NCI-H2171 (cell line): ENCODE results near the gene MYO15A.
"Not testable (repeated sequence)": the region's sequence is repeated elsewhere in the genome, so short reads cannot be mapped to it uniquely, and the experiment has no call there.

Experiments
- DNase-seq: peaks from one replicate; lab custom pipeline; 2025; lab: John Stamatoyannopoulos, UW

MYO15A gene

DNA sequence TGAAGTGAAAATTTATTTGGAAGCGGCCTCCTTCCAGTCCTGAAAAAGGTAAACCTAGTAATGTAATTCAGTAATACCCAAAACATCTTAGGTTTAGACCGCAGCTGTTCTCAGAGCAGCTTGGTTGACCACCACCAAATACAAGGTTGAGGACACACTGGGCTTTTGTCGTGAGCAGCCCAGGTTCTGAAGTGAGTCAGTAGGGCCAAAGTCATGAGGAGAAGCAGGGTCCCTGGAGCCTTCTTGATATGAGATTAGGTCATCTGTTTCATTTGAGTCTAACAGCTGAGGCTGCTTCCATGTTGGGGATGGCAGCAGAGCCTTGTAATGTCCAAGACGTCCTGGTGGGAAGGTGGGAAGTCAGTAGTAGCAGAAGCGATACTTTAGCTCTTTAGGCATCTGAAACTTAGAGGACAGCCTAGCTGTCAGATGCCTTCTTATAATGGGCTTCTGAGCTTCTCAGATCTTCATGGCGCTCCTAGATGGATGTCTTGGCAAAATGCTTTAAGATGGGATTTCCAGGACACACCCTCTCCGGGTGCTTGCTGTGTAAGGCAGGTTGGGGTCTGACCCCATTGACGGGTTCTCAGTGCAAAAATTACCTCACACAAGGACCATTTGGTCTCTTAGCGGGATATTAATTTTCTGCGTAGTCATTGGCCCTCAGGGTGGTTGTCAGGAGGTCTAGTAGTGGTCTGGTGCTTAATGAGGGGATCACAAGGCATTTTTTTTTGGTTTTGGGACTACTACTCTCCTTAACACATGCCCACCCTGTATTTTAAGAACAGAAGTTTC, 77.5 kb downstream of the MYO15A start:
- DNase-seq = no peak

DNA sequence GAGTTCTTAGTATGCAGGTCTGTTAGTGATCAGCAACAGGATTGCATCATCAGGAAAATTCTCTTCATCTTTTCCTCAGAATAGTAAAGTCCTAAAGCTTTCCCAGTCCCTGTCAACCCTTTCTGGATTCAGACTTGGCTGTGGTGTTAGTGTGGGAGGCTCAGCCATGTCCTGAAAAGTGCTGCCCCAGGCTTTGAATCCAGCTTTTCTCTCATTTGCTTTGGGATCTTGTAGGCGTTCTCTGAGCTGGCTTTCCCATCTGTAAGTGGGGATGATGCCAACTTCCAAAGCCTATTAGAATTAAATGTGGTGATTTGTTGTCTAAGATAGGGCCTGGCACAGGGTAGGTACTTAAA, 78.0 kb downstream of the MYO15A start:
- DNase-seq = no peak

- DNase-seq = no peak
Measured at GRCh38 chr17:18187226-18187625, 78.7 kb downstream of the MYO15A start.

- no peak for DNase-seq
Measured at GRCh38 chr17:18187821-18188761, 79.5 kb downstream of the MYO15A start.

DNA sequence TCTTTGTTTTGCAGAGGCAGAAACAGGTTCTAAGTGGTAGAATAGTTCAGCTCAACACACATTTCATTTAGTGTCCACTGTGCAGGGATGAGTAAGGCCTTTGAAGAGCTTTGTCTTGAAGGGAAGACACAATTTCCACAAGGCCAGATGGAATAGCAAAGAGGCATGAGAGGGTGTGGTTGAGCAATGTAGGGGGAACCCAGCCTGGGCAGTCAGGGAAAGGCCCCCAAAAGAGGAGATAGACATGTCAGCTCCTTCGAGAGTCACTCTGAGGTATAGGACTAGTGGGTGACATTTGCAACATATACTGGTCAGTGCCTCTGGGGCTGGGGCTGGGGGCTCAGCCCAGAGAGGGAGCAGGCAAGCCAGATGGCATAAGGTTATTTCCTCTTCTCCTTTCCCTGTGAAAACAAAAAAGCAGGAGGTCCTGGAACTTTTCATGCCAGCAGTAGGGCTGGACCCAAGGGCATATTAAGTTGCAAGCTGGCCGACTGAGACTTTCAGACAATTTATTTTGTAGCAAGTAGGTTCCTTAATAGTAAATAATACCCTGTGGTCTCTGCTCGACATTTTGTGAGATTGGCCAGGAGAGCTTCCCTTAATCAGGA, 82.2 kb downstream of the MYO15A start:
- no peak for DNase-seq

GRCh38 chr17:18191236-18191667, 82.7 kb downstream of the MYO15A start:
- DNase-seq = no peak

GRCh38 chr17:18191967-18192366, 83.4 kb downstream of the MYO15A start:
- no peak for DNase-seq

DNA sequence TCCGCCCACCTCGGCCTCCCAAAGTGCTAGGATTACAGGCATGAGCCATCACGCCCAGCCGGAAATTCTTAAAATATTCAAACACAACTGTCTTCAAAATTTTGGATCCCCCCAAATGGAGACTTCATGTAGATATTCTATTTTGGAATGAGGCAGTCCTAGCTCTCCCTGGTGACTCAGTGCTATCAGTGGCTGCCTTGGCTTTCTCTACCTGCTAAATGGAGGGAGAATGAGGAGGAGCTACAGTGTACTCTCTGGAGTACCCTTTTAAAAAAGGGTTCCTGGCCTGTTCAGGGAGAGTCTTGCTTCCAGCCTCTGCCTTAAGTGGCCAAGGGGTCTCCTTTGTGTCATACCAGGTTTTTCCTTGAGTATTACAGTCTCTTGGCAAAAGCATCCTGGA, 85.8 kb downstream of the MYO15A start:
- no peak for DNase-seq

DNA sequence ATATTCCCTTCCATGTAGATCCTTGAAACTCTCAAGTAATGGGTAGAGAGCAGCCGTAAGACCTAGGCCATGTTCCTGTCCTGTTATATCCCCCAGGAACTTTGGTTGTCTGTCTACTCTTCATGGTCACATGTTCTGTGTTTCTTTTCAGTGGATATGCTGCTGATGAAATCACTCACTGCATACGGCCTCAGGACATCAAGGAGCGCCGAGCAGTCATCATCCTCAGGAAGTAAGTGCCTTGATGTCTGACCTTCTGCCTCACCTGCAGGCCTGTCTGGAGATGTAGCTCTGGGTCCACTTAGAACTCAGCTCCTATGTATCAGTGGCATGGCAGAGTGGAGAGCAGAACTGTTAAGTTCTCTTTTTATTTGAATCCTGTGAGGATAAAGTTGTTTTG, 86.2 kb downstream of the MYO15A start:
- DNase-seq = no peak

DNA sequence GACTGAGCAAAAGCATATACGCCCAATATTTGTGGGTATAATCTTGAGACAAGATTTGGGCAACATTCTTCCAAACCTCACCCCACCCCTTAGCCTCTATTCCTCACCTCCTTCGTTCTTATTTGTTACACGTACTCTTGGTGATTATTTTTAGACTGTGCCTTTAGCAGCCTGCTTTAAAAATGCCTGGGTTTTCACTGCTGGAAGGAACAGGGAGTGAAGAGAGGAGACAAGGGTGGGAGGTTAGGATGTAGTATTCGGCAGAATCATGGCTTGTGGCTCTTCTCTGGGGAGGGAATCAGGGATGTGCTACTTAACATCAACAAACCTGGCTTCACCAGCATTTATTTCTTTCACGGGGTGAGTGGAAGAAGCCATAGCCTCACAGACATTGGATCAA, 86.7 kb downstream of the MYO15A start:
- DNase-seq = no peak

- no peak for DNase-seq
Measured at GRCh38 chr17:18197535-18198194, 89.1 kb downstream of the MYO15A start.

DNA sequence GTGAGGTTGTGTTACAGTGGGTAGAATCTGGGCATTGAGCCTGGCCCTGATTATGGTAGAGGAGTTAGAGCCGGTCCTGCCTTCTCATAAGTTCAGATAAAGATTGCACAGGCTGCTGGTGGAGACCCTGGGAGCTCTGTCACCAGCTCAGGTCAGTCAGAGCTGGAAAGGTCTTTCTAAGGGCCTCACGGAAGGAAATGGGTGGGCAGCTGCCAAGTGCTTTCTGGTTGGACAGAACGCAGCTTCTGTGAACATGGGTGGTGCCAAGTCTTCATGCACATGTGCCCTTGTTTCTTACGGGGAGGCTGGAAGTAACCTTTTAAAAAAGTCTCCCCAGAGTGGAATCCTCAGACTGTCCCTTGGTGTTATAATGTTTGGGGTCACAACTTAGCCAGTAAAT, 90.0 kb downstream of the MYO15A start:
- no peak for DNase-seq

DNA sequence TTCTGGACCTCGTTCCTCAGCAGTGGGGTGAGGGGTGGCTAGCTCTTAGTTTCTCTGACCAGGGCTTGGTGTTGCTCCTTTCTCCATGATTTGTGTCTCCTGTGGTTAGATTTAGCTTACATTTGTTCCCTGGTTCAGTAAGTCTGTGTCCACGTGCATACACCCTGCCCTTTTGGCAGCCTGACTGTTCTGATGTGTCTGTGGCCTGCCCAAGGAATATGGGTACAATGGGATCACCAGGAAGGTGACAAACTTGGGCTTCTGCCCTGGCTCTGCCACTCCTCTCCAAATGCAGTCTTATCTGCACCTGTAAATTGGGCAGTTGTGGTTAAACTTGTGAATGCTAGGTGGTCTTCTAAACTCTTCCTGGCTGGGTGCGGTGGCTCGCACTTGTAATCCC, 92.6 kb downstream of the MYO15A start:
- no peak for DNase-seq

DNA sequence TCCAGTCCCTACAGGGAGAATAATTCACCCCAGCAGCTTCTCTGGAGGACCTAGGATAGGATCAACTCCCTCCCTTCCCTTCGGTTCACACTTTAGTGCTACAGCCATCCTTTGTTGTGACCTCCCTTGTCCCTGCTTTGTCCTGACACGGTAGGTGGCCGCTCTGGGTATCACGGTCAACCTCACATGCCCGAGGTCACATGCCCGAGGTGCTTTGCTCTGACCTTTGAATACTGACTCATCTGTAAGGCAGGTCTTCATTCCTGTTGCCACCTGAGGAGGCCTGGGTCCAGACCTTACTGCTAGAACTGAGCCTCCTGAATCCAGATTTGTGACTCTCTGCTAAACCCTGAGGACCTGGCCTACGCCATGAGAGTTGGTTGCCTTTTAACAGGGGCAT, 94.8 kb downstream of the MYO15A start:
- no peak for DNase-seq

GRCh38 chr17:18205861-18206260, 97.3 kb downstream of the MYO15A start:
- no peak for DNase-seq

GRCh38 chr17:18206962-18207361, 98.4 kb downstream of the MYO15A start:
- no peak for DNase-seq

DNA sequence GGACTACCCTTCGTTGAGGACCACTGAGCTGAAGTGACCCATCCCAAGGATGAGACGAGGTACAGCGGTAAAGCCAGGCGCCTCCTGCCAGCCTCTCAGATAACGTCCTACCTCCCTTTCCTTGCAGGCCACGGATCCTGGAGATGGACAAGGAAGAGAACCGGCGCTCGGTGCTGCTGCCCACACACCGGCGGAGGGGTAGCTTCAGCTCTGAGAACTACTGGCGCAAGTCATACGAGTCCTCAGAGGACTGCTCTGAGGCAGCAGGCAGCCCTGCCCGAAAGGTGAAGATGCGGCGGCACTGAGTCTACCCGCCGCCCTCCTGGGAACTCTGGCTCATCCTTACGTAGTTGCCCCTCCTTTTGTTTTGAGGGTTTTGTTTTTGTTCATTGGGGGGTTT, 99.5 kb downstream of the MYO15A start:
- DNase-seq = no peak

DNA sequence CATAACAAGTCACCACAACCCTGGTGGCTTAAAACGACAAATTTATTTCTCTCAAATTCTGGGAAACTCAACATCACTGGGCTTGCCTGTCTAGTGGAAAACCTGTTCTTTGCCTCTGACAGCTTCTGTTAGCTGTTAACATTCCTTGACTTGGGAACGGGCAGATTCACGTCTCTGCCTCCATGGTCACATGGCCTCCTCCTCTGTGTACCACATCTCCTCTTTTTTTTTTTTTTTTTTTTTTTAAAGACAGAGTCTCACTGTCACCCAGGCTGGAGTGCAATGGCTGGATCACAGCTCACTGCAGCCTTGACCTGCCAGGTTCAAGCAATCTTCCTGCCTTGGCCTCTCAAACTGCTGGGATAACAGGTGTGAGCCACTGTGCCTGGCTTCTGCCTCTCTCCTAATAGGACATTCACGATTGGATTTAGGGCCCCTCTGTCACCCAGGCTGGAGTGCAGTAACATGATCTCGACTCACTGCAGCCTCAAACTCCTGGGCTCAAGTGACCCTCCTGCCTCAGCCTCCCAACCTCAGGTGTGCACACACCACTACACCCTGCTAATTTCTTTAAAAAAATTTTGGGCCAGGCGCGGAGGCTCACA, 105.2 kb downstream of the MYO15A start:
- DNase-seq = no peak

- DNase-seq = not testable (repeated sequence)
Measured at GRCh38 chr17:18216906-18217305, 108.3 kb downstream of the MYO15A start.

- peak; percentile 7 for DNase-seq
Measured at GRCh38 chr17:18217412-18218015, 109.0 kb downstream of the MYO15A start.

GRCh38 chr17:18218756-18219415, 110.3 kb downstream of the MYO15A start:
- DNase-seq = no peak
